HFFc6 (cell line): ENCODE data around the gene PLXNA4. TPM values are rescaled to one million over a fixed set of nuclear protein-coding genes. Genes with fewer than 3 reads are reported as not detected.

Source experiments
- DNase-seq: peaks from one replicate; pipeline ENCODE4 v3.0.0-alpha.2; 2018
- H3K27ac Mint-ChIP-seq: 2 replicates; pipeline ENCODE4 v1.8.0; 2020; ENCODE audit warnings: mild to moderate bottlenecking, mixed read lengths
- H3K27me3 Mint-ChIP-seq: 2 replicates; pipeline ENCODE4 v1.8.0; 2021; ENCODE audit warnings: mild to moderate bottlenecking, moderate library complexity, mixed read lengths; ENCODE audit not compliant: insufficient read depth
- H3K36me3 Mint-ChIP-seq: 2 replicates; pipeline ENCODE4 v1.8.0; 2021; ENCODE audit warnings: low read depth, mixed read lengths
- H3K4me1 Mint-ChIP-seq: 2 replicates; pipeline ENCODE4 v1.8.0; 2020; ENCODE audit warnings: low read depth, mixed read lengths
- H3K4me3 Mint-ChIP-seq: 2 replicates; pipeline ENCODE4 v1.8.0; 2020; ENCODE audit warnings: mild to moderate bottlenecking, moderate library complexity, mixed read lengths
- H3K9me3 Mint-ChIP-seq: 2 replicates; pipeline ENCODE4 v1.8.0; 2020; ENCODE audit warnings: mild to moderate bottlenecking, mixed read lengths
- CTCF ChIP-seq: fragments of 200-600 bp; sonication (generic); IDR thresholded peaks from 2 replicates; pipeline ENCODE4 v1.5.0; 2021; ENCODE audit warnings: antibody characterized with exemption, mild to moderate bottlenecking
- total RNA-seq, 6 experiments: library from RNA; stranded (reverse); fragmentation: NEBNext Ultra II Directional; extraction: Animal tissue kit (Norgen Biotek cat#: 25700); gene quantifications; 2 replicates in 1 of 6; 3 replicates in 5 of 6; pipeline ENCODE4 v1.2.3, GENCODE V29; 2021

Gene PLXNA4
- total RNA-seq, 6 experiments from 2014 or later, result 0.02 to 0.14 (median 0.05) TPM; not detected in 2

GRCh38 chr7:132142006-132142405, 434.3 kb downstream of the PLXNA4 start:
- H3K27ac Mint-ChIP-seq, result no peak overlapping the region
- no peaks in the 10 kb centered on the region for H3K9me3 Mint-ChIP-seq
- no peaks in the 10 kb centered on the region for H3K36me3 Mint-ChIP-seq
- peaks cover 25% of the 10 kb centered on the region; the same call in 1 of the 2 replicates for H3K27me3 Mint-ChIP-seq
- no peak for DNase-seq
- H3K4me1 Mint-ChIP-seq, result peaks cover 14% of the 10 kb centered on the region
- no peak overlapping the region for H3K4me3 Mint-ChIP-seq
- no peak for TF ChIP-seq CTCF

- Mint-ChIP-seq H3K4me3 (no peak overlapping the region), H3K27ac (no peak overlapping the region), H3K36me3 (no peaks in the 10 kb centered on the region), H3K27me3 (peaks cover 23% of the 10 kb centered on the region; the same call in 1 of the 2 replicates), H3K4me1 (peaks cover 12% of the 10 kb centered on the region), H3K9me3 (no peaks in the 10 kb centered on the region)
- TF ChIP-seq CTCF, result no peak
- peak; percentile 7 for DNase-seq
These were observed 435.2 kb downstream of the PLXNA4 start for GRCh38 chr7:132141109-132141508.

GRCh38 chr7:132140341-132140740, 435.9 kb downstream of the PLXNA4 start:
- DNase-seq, result no peak
- no peak overlapping the region for H3K27ac Mint-ChIP-seq
- H3K4me1 Mint-ChIP-seq, result peaks cover 4% of the 10 kb centered on the region
- no peaks in the 10 kb centered on the region for H3K9me3 Mint-ChIP-seq
- H3K27me3 Mint-ChIP-seq, result peaks cover 21% of the 10 kb centered on the region
- no peaks in the 10 kb centered on the region for H3K36me3 Mint-ChIP-seq
- TF ChIP-seq CTCF, result no peak
- no peak overlapping the region for H3K4me3 Mint-ChIP-seq

GRCh38 chr7:132138817-132139216, 437.5 kb downstream of the PLXNA4 start:
- H3K4me1 Mint-ChIP-seq, result no peaks in the 10 kb centered on the region
- TF ChIP-seq CTCF, result no peak
- no peaks in the 10 kb centered on the region for H3K9me3 Mint-ChIP-seq
- no peak overlapping the region for H3K27ac Mint-ChIP-seq
- DNase-seq, result no peak
- peaks cover 25% of the 10 kb centered on the region for H3K27me3 Mint-ChIP-seq
- H3K4me3 Mint-ChIP-seq, result no peak overlapping the region
- H3K36me3 Mint-ChIP-seq, result no peaks in the 10 kb centered on the region

GRCh38 chr7:132137681-132138080, 438.6 kb downstream of the PLXNA4 start:
- Mint-ChIP-seq H3K4me1 (no peaks in the 10 kb centered on the region), H3K27me3 (peaks cover 22% of the 10 kb centered on the region), H3K36me3 (no peaks in the 10 kb centered on the region), H3K9me3 (no peaks in the 10 kb centered on the region), H3K27ac (no peak overlapping the region), H3K4me3 (no peak overlapping the region)
- no peak for TF ChIP-seq CTCF
- DNase-seq, result no peak
